ENCODE data around the gene THRSP. TPM values are rescaled to one million over a fixed set of nuclear protein-coding genes. Genes with fewer than 3 reads are reported as not detected.
A peak's percentile ranks its signal among the peaks of the same experiment; 100 is the strongest.

THRSP gene
- total and polyA plus RNA-seq, 10 of the 15 experiments (the other 5 are each of a cell fraction or from before 2014, with no cell fraction given), result 0.18 TPM; not detected in 9

- TF ChIP-seq ZNF274 (IDR thresholded peaks at IDR 0.05; ENCODE audit: insufficient read depth, insufficient read length), result no peak
- TF ChIP-seq CTCF (IDR thresholded peaks at IDR 0.05 in 2 of 3, conservative IDR thresholded peaks at IDR 0.05 in 1 of 3; ENCODE audit: control insufficient read depth in 2 of 3, extremely low read depth in 1 of 3, insufficient read depth in 1 of 3, low read depth in 3 of 3, low read length in 3 of 3), result no peak
Observed at GRCh38 chr11:78039391-78039918, 24.2 kb upstream of the THRSP start (continued).

- CTCF ChIA-PET, result interaction anchor here (0.8 to 1.2 kb wide), 5 partner anchors 19 to 525 kb away, joined by 3 to 4 read pairs (median 3); partner anchors contain the start of gene INTS4
- 33% methylated on average over 7 of the region's 7 CpGs for WGBS (ENCODE audit: insufficient coverage, insufficient replicate concordance, low lambda C conversion rate, missing lambda C conversion rate)
- H3K4me1 ChIP-seq (ENCODE audit: control insufficient read depth, insufficient read depth, low read length), result peaks cover 7% of the 10 kb centered on the region
- H3K4me2 ChIP-seq (ENCODE audit: control insufficient read depth, insufficient read depth), result peak overlapping the region; percentile 72
- intact Hi-C loops (cut with micrococcal nuclease; ENCODE audit: unreplicated experiment), result no loop called here
- ATAC-seq (peak; percentile 95), DNase-seq (ENCODE audit: low read depth, low spot score) (no peak), FAIRE-seq (peak; percentile 73)
- POLR2A ChIA-PET, result interaction anchor here (0.9 to 1.0 kb wide), 2 partner anchors 19 to 45 kb away, joined by 3 to 5 read pairs; partner anchors contain the start of gene INTS4
- no TSS peak for BruUV-seq (replicated peaks)
- H3K9ac ChIP-seq (ENCODE audit: control insufficient read depth, insufficient read depth, low read length), result peak overlapping the region; percentile 55
- no peaks in the 10 kb centered on the region for H3K9me3 ChIP-seq (replicated peaks; ENCODE audit: control insufficient read depth, insufficient read depth, low read length)
- no peaks in the 10 kb centered on the region for H3K27me3 ChIP-seq (replicated peaks in 1 of 2; ENCODE audit: control insufficient read depth in 2 of 2, insufficient read depth in 2 of 2, low read length in 1 of 2)
- H3K36me3 ChIP-seq (ENCODE audit: control insufficient read depth in 2 of 2, insufficient read depth in 2 of 2, low read length in 1 of 2), result no peaks in the 10 kb centered on the region
- no peaks in the 10 kb centered on the region for H4K20me1 ChIP-seq (ENCODE audit: control insufficient read depth, insufficient read depth)
- H3K27ac ChIP-seq (ENCODE audit: control insufficient read depth, insufficient read depth), result peak overlapping the region; percentile 50; the same call in 1 of the 2 replicates
- no peak overlapping the region for H3K4me3 ChIP-seq
- in situ Hi-C loops (cut with MboI), result no loop called here
- RAD21 ChIA-PET (ENCODE audit: unreplicated experiment), result interaction anchor here (0.6 to 2.5 kb wide), 5 partner anchors 9 to 55 kb away, joined by 3 to 9 read pairs (median 3); no protein-coding TSS in a partner anchor
- SMC1A ChIA-PET (ENCODE audit: uncharacterized antibody, unreplicated experiment), result interaction anchor here (0.5 to 1.3 kb wide), 9 partner anchors 9 to 411 kb away, joined by 3 to 7 read pairs (median 3); partner anchors contain the start of gene INTS4
- no peaks in the 10 kb centered on the region for H3K79me2 ChIP-seq (ENCODE audit: control insufficient read depth, insufficient read depth, low read length)
- H2AFZ ChIP-seq (ENCODE audit: control insufficient read depth, low read depth, low read length), result peak overlapping the region; percentile 96
- TF ChIP-seq GABPA (IDR thresholded peaks at IDR 0.05; ENCODE audit: low read depth), result no peak
- TF ChIP-seq TCF3 (IDR thresholded peaks at IDR 0.05; ENCODE audit: borderline replicate concordance, insufficient read depth, low read depth, low read length), result no peak
- TF ChIP-seq MLLT1 (IDR thresholded peaks at IDR 0.05), result peak; percentile 65
- no peak for TF ChIP-seq FOS (IDR thresholded peaks at IDR 0.05; ENCODE audit: borderline replicate concordance, extremely low read depth, insufficient read length)
- TF ChIP-seq CHD4 (IDR thresholded peaks at IDR 0.05), result no peak
- TF ChIP-seq CREB1 (IDR thresholded peaks at IDR 0.05; ENCODE audit: low read depth), result no peak
- TF ChIP-seq NR2C2 (IDR thresholded peaks at IDR 0.05; ENCODE audit: borderline replicate concordance, control insufficient read depth, insufficient read length, low read depth), result no peak
- TF ChIP-seq NBN (IDR thresholded peaks at IDR 0.05), result peak; percentile 74; the same call in 1 of the 2 replicates
- no peak for TF ChIP-seq TCF12 (IDR thresholded peaks at IDR 0.05; ENCODE audit: low read depth, low read length)
- no peak for TF ChIP-seq ELK1 (IDR thresholded peaks at IDR 0.05; ENCODE audit: low read depth, low read length)
- no peak for TF ChIP-seq TCF7 (IDR thresholded peaks at IDR 0.05; ENCODE audit: borderline replicate concordance)
- TF ChIP-seq NFIC (IDR thresholded peaks at IDR 0.05; ENCODE audit: low read depth, low read length), result no peak
- TF ChIP-seq PBX3 (IDR thresholded peaks at IDR 0.05; ENCODE audit: insufficient replicate concordance, low read depth, low read length), result no peak
- no peak for TF ChIP-seq CBX5 (IDR thresholded peaks at IDR 0.05; ENCODE audit: low read depth)
Observed at GRCh38 chr11:78039919-78040671, 23.6 kb upstream of the THRSP start.

Data from GM12878 (cell line).